IPS DF 4.7 (cell line): ENCODE results near the gene TRIM2.

Experiments used
- DNase-seq: peaks from one replicate; pipeline ENCODE4 v3.0.0-alpha.2; 2013; ENCODE audit warnings: low spot score; ENCODE audit errors: extremely low read depth

The TRIM2 gene

GRCh38 chr4:153222707-153223426 lies 18.6 kb downstream of the TRIM2 start:
- DNase-seq, result no peak

- DNase-seq, result no peak
Measured at GRCh38 chr4:153223427-153223801, 19.2 kb downstream of the TRIM2 start.

GRCh38 chr4:153223930-153224329 lies 19.7 kb downstream of the TRIM2 start:
- no peak for DNase-seq

GRCh38 chr4:153224474-153224873 lies 20.2 kb downstream of the TRIM2 start:
- no peak for DNase-seq

GRCh38 chr4:153227469-153228075 lies 23.3 kb downstream of the TRIM2 start:
- DNase-seq, result no peak

- no peak for DNase-seq
Measured at GRCh38 chr4:153228512-153229140, 24.4 kb downstream of the TRIM2 start.

GRCh38 chr4:153229545-153229944 lies 25.3 kb downstream of the TRIM2 start:
- DNase-seq, result no peak

GRCh38 chr4:153232768-153233167 lies 28.5 kb downstream of the TRIM2 start:
- DNase-seq, result no peak

GRCh38 chr4:153233761-153234371 lies 29.6 kb downstream of the TRIM2 start:
- no peak for DNase-seq

GRCh38 chr4:153234885-153235284 lies 30.6 kb downstream of the TRIM2 start:
- no peak for DNase-seq

GRCh38 chr4:153238135-153238919 lies 34.1 kb downstream of the TRIM2 start:
- no peak for DNase-seq

- DNase-seq, result no peak
Measured at GRCh38 chr4:153239409-153239808, 35.2 kb downstream of the TRIM2 start.

GRCh38 chr4:153241295-153241694 lies 37.1 kb downstream of the TRIM2 start:
- no peak for DNase-seq

- DNase-seq, result no peak
Measured at GRCh38 chr4:153241970-153242838, 38.0 kb downstream of the TRIM2 start.

GRCh38 chr4:153242839-153243324 lies 38.6 kb downstream of the TRIM2 start:
- no peak for DNase-seq

- DNase-seq, result no peak
Measured at GRCh38 chr4:153243468-153243867, 39.2 kb downstream of the TRIM2 start.

- DNase-seq, result no peak
Measured at GRCh38 chr4:153244969-153245368, 40.7 kb downstream of the TRIM2 start.

GRCh38 chr4:153245775-153246174 lies 41.5 kb downstream of the TRIM2 start:
- DNase-seq, result no peak

GRCh38 chr4:153246446-153247115 lies 42.3 kb downstream of the TRIM2 start:
- DNase-seq, result no peak

GRCh38 chr4:153247116-153247490 lies 42.9 kb downstream of the TRIM2 start:
- no peak for DNase-seq
